LNCAP (cell line): ENCODE measurements around the gene TLL2.

Source experiments
- CTCF ChIP-seq: fragments of 450-650 bp; IDR thresholded peaks from 2 replicates; pipeline ENCODE4 v1.5.1; 2017; ENCODE audit warnings: mild to moderate bottlenecking

Gene TLL2

GRCh38 chr10:96390460-96390864, 123.3 kb downstream of the TLL2 start:
- TF ChIP-seq CTCF, result no peak

- TF ChIP-seq CTCF, result no peak
These were observed 123.9 kb downstream of the TLL2 start for GRCh38 chr10:96389785-96390184.

DNA sequence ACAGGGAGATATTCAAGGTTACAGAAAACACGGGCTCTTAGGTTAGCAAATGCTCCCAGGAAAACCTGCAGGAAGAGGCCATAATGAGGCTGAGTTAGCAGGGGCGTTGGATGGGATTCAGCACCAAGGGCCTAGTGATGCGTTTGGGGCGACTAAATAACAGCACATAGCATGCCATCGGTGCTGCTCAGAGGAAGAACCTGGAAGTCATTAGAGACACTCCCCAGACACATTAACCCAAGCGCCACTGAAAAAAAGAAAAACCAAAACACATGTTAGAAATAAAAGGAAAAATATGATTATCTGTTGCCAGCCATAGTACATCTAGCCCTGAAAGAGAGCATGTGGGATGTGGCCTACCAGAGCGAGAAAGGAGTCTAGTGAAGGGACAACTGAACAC, 126.1 kb downstream of the TLL2 start:
- no peak for TF ChIP-seq CTCF

- TF ChIP-seq CTCF, result no peak
These were observed 126.6 kb downstream of the TLL2 start for GRCh38 chr10:96387161-96387560.

DNA sequence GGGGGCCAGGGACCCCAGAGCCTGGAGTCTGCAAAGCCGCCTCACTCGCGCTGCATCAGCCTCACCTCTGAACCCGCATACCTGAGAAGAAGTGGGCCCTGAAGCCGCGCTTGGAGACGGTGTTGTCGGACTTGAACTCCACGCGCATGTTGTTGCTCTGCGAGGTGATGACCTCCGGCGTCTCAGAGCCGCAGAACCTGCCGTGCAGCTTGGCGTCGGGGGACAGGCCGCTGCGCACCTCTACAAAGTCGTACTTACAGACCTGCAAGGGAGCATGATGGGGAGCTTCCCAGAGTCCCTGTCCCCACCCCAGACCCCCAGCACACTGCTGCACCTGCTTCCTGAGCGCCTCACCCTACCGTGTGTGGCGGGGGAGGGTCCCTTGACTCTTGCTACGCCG, 129.2 kb downstream of the TLL2 start:
- TF ChIP-seq CTCF, result no peak

- TF ChIP-seq CTCF, result no peak
These were observed 132.9 kb downstream of the TLL2 start for GRCh38 chr10:96380821-96381220.

- no peak for TF ChIP-seq CTCF
These were observed 134.0 kb downstream of the TLL2 start for GRCh38 chr10:96379758-96380157.

DNA sequence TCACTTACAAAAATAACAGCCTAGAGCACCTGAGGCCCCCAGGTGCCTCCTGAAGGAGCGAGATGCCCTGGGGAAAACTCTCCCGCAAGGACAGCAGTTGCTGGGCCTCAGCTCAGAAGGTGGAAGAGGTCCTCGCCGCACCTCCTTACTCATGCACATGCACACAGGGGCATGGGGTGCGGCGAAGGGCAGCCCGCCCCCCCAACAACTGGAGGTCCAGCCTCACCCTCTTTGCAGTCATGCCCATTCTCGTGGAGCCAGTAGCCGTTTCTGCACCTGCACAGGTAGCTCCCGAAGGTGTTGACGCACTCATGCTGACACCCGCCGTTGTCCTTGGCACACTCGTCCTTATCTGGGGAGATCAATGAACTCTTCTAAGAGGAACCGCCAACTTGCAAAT, 135.0 kb downstream of the TLL2 start:
- no peak for TF ChIP-seq CTCF
